ENCODE results near the gene SHROOM3.

DNA sequence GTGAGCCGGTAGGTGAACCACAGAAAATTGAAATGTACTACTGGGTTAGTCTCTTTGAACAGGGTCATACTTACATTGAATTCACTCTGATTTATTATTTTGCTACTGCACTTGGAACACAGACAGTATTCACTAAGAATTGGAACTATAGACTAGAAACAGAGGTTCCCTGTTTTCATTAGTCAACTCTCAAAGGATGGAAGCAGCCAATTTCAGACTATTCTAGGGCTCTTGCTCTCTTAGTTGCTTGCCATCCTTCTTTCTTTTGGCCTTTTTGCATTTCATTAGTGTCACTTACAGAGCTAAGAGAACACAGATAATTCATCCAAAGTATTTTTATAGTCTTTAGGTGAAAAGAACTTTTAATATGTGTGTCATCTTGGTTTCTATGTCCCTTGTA, 52.6 kb downstream of the SHROOM3 start:
- no peak for TF ChIP-seq GATA2 (IDR thresholded peaks at IDR 0.05; ENCODE audit: low read depth, low read length)
- TF ChIP-seq GATA3 (IDR thresholded peaks at IDR 0.05; ENCODE audit: low read depth, low read length): no peak

All from SH-SY5Y (cell line).